ENCODE results near the gene SLC10A7.

DNA sequence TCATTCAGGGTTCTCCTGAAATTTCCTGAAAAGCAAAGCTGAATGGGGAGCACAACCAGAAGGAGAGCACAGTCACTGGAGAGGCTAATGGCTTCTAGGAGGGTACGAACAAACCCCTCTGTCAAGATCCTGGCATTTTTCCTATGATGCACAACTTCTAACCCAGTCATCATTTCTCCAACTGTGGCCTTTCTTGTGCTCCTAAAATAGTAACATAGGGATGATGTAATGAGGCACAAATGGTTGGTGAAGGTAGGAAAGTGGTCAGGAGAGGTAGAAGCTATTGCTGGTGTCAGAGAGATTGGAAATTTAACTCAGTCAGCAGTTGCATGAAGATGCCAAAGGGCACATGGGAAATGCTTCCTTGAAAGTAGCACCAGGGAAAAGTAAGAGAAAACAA is 52.7 kb downstream of the SLC10A7 start:
- TF ChIP-seq, protein P1, sequence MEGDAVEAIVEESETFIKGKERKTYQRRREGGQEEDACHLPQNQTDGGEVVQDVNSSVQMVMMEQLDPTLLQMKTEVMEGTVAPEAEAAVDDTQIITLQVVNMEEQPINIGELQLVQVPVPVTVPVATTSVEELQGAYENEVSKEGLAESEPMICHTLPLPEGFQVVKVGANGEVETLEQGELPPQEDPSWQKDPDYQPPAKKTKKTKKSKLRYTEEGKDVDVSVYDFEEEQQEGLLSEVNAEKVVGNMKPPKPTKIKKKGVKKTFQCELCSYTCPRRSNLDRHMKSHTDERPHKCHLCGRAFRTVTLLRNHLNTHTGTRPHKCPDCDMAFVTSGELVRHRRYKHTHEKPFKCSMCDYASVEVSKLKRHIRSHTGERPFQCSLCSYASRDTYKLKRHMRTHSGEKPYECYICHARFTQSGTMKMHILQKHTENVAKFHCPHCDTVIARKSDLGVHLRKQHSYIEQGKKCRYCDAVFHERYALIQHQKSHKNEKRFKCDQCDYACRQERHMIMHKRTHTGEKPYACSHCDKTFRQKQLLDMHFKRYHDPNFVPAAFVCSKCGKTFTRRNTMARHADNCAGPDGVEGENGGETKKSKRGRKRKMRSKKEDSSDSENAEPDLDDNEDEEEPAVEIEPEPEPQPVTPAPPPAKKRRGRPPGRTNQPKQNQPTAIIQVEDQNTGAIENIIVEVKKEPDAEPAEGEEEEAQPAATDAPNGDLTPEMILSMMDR (IDR thresholded peaks at IDR 0.05): no peak
- no peak for TF ChIP-seq POLR2A (IDR thresholded peaks at IDR 0.05)
- no peak for TF ChIP-seq EP300 (IDR thresholded peaks at IDR 0.05)

Data from ovary (tissue), 3 donors.